ENCODE data around the gene MS4A1.

DNA sequence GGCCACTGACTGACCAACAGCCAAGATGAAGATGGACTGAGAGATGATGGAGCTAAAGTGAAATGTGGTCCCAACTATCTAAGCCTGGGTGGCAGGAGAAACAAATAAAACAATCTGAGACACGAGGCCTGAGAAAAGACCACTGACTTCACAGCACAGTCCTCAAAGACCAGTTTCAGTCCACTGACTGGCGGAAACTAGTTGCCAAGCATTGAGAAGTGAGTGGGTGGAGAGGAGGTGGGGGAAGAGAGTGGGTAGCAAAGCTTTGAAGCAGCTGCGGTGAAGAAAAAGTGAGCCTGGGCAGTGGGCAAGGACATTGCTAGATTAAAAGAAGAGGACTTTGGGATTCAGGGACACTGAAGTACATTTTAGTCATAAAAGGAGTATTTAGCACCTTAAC, 1.9 kb downstream of the MS4A1 start:
- TF ChIP-seq, protein P1, sequence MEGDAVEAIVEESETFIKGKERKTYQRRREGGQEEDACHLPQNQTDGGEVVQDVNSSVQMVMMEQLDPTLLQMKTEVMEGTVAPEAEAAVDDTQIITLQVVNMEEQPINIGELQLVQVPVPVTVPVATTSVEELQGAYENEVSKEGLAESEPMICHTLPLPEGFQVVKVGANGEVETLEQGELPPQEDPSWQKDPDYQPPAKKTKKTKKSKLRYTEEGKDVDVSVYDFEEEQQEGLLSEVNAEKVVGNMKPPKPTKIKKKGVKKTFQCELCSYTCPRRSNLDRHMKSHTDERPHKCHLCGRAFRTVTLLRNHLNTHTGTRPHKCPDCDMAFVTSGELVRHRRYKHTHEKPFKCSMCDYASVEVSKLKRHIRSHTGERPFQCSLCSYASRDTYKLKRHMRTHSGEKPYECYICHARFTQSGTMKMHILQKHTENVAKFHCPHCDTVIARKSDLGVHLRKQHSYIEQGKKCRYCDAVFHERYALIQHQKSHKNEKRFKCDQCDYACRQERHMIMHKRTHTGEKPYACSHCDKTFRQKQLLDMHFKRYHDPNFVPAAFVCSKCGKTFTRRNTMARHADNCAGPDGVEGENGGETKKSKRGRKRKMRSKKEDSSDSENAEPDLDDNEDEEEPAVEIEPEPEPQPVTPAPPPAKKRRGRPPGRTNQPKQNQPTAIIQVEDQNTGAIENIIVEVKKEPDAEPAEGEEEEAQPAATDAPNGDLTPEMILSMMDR (IDR thresholded peaks at IDR 0.05; ENCODE audit: low read depth, low read length), result no peak
- no peak for TF ChIP-seq MYC (IDR thresholded peaks at IDR 0.05; ENCODE audit: low read depth, low read length)

Data from NB4 (cell line).